Stimulated activated CD4-positive, alpha-beta T cell treated with anti-CD3 and anti-CD28 coated beads, TNF-alpha, amount 100 ng/mL, for 24 hours (primary cell): ENCODE data around the gene ITPR2.
"Not testable (repeated sequence)": the region's sequence is repeated elsewhere in the genome, so short reads cannot be mapped to it uniquely, and the experiment has no call there.

Experiments used
- DNase-seq, 3 experiments: peaks; one replicate each; pipeline ENCODE4 v3.0.0-alpha.2; 2020; ENCODE audit warnings: low read depth in 3 of 3

The ITPR2 gene

DNA sequence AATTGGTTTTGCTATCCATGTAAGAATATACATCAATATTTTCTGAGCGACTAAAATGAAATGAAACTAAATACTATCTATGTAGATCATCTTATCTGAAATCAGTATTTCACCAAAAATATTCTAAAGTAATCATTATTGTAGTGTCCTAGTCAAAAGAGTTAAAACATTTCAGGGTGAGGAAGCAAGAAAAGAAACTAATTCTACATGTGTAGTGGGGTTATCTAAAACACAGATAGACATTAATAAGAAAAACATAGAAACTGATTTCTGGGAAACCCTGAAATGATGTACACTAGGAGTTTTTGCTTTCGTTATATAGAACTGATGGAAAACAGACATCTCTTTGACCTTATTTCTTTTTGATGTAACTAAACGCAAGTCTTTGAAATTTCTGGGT, 379.7 kb downstream of the ITPR2 start:
- no peak for DNase-seq

GRCh38 chr12:26452511-26452910, 380.5 kb downstream of the ITPR2 start:
- DNase-seq: no peak

GRCh38 chr12:26451763-26452162, 381.2 kb downstream of the ITPR2 start:
- no peak for DNase-seq

DNA sequence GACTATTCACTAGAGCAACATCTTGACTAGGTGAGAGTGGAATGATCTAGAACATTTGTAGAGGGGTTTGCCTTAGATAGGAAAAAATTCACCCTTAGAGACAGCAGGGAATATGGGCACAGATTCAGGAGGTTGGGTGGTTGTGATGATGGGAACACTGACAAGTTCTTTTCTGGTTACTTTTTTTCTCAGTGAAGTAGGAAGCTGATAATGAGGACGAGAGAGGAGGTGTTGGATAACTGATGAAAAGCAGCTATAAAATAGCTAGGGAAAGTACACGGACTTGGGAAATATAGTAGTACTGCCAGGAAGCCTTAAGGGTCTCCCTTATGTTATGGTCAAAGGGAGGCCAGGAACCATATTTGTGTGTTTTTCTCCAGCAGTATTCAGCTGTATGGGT, 387.1 kb downstream of the ITPR2 start:
- no peak for DNase-seq

GRCh38 chr12:26443309-26443708, 389.7 kb downstream of the ITPR2 start:
- no peak for DNase-seq

DNA sequence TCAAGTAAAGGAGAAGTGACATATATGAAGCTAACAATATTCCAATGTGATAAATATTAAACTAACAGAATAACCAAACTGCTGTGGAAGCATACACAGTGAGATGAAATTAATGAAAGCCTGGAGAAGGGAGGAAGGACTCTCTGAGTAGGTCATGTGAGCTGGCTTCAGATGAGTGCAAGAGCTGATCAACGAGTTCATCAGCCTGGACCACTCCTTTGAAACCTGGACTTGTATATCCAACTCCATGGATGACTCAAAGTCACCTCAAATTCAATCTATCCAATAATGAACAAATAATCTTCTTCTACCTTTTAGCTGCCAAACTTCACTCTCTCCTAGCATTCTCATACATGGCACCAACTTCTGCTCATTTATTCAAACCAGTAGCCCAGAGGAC, 391.6 kb downstream of the ITPR2 start:
- no peak for DNase-seq

DNA sequence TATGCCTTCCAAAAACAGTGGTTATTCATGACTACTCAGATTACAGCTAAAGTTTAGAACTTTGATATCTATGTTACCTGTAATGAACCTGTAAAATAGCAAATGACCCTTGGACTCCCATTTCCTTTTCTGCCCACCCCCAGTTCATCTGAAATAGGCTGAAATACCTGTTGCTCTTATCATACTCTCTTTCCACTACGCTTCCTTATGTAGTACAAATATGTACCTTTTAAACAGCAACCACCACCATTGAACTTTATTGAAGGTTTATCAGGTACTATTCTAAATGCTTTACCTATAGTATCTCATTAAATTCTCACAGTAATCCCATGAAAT, 398.0 kb downstream of the ITPR2 start:
- no peak for DNase-seq

DNA sequence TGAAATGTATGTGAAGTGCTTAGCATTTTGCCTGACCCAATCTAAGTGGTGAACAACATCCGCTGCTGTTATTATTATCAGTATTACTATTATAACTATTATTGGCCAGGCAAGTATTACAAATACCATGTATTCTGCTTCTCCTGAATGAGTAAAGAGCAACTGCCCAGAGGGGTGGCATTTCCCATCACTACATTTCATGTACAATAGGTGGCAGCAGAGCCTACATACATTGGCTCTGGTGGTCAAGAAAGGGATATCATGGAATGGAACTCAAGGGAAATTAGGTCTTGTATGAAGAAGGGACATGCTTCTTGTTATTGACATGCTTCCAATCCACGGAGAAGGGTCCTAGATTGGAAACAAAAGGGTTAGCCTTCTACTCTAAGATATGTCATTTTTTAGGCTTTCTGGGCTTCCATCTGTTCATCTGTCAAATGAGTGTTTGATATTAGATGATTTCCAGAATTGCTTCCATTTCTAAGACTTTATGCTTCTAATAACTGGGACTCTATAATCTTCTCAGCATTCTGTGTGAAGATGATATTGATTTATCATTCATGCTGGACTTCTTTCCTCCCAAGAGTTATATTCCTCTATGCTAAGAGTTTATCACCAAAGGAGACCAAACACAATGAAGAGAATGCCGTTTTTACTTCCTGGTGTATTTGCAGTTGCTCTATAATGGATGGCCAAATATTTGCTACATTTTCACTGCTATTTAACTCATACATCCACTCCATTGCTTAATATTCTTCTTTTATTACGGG, 398.5 kb downstream of the ITPR2 start:
- no peak for DNase-seq

- DNase-seq: not testable (repeated sequence)
Measured at GRCh38 chr12:26433701-26434100, 399.3 kb downstream of the ITPR2 start.

GRCh38 chr12:26431211-26431610, 401.8 kb downstream of the ITPR2 start:
- no peak for DNase-seq

DNA sequence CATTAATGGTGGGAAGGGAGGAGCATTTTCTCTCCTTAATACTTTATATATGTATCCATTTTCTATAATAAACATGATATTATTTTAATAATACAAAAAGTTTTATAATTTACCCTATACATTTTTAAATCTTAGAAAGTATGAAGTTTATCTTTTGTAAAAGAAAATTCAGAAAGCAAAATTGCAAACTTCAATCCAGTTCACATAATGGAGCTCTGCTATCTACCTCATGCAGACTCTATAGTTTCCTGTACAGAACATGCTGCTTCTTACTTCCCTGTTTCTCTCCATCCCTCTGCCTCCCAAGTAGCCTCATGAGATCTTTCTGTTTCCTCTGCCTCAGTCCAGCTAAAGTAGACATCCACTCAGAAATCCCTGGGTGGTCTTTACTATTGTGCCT, 402.4 kb downstream of the ITPR2 start:
- DNase-seq: not testable (repeated sequence)

- no peak for DNase-seq
Measured at GRCh38 chr12:26429070-26429691, 403.8 kb downstream of the ITPR2 start.

GRCh38 chr12:26428420-26428819, 404.6 kb downstream of the ITPR2 start:
- DNase-seq: no peak

DNA sequence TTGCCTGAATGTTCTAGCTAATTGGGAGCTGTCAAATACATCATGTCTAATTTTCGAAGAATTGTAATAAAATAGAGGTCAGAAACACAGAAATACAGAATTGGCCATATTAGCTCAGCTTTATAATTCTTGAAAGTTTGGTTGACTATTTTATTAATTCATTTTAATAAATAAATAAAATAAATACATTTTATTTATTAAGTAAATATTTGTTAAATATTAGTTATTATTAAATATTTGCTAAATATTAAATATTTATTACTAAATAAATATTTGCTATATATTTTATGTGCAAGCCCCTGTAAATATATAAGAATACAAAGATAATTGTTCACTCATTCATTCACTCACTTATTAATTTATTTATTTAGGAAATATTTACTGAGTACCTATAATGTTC, 406.3 kb downstream of the ITPR2 start:
- no peak for DNase-seq

GRCh38 chr12:26425587-26426260, 407.3 kb downstream of the ITPR2 start:
- DNase-seq: no peak

GRCh38 chr12:26422839-26423398, 410.1 kb downstream of the ITPR2 start:
- no peak for DNase-seq

DNA sequence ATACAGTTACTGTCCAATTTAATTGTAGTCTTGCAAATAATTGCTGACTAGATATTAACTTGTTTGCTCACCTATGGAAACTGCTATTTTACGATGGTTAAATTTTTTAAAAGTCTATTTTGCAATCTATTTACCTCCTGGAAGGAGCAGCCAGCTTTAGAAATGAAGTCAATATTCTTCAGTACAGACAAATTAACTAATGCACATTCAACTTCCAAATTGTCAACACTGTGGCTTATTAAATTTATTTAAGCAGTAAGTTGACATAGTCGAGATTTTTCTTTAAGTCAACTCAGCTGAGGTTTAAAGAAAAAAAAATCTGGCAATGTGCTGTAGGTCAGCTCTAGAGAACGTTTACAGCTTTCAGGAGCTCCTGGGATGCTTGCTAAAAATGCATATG, 416.4 kb downstream of the ITPR2 start:
- DNase-seq: no peak

GRCh38 chr12:26410689-26411088, 422.3 kb downstream of the ITPR2 start:
- no peak for DNase-seq

DNA sequence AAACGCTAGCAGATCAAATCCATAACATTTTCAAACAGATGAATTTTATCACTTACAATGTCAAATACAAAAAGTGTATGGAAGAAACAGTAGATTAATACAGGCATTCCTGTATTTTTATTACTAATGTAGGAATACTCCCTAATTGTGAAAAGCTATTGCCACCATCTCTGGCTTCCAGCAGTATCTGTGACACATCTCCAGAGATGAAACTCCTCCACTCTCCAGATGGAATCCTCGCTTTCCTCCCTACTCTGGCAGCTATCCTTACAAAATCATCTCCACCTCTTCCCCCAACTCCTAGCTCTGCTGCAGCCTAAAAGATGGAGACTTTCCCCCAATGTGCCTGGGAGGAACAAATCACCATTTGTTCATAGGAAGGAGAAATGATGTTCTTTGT, 426.2 kb downstream of the ITPR2 start:
- no peak for DNase-seq

GRCh38 chr12:26406391-26406790, 426.6 kb downstream of the ITPR2 start:
- no peak for DNase-seq

- no peak for DNase-seq
Measured at GRCh38 chr12:26403601-26404000, 429.4 kb downstream of the ITPR2 start.

GRCh38 chr12:26402648-26403047, 430.3 kb downstream of the ITPR2 start:
- DNase-seq: no peak

GRCh38 chr12:26401874-26402273, 431.1 kb downstream of the ITPR2 start:
- DNase-seq: no peak
